ENCODE results near the gene LEAP2.
A peak's percentile ranks its signal among the peaks of the same experiment; 100 is the strongest.

Gene LEAP2

GRCh38 chr5:132873119-132873929 lies at the start of gene LEAP2:
TSS of gene LEAP2 (plus strand) at chr5:132873668. CDS start at chr5:132873695, 27 bp downstream.
- no peak for DNase-seq

GRCh38 chr5:132824426-132824825 lies 49.0 kb upstream of the LEAP2 start:
- no peak for DNase-seq

GRCh38 chr5:132825033-132825833 lies 48.2 kb upstream of the LEAP2 start:
- DNase-seq: no peak

- no peak for DNase-seq
Observed at GRCh38 chr5:132825834-132826391, 47.6 kb upstream of the LEAP2 start.

- no peak for DNase-seq
Observed at GRCh38 chr5:132826424-132827082, 46.9 kb upstream of the LEAP2 start.

GRCh38 chr5:132827943-132828673 lies 45.4 kb upstream of the LEAP2 start:
- no peak for DNase-seq

GRCh38 chr5:132828846-132829494 lies 44.5 kb upstream of the LEAP2 start:
- no peak for DNase-seq

GRCh38 chr5:132829742-132830435 lies 43.6 kb upstream of the LEAP2 start:
- DNase-seq: no peak

- DNase-seq: peak; percentile 34
Observed at GRCh38 chr5:132830436-132831094, 42.9 kb upstream of the LEAP2 start, which contains the start of gene SHROOM1. TSS of gene SHROOM1 (minus strand) at chr5:132830647. CDS start at chr5:132826140, 4,507 bp downstream.

- no peak for DNase-seq
Observed at GRCh38 chr5:132831095-132831860, 42.2 kb upstream of the LEAP2 start.

GRCh38 chr5:132832612-132833011 lies 40.9 kb upstream of the LEAP2 start:
- no peak for DNase-seq

- no peak for DNase-seq
Observed at GRCh38 chr5:132834057-132834456, 39.4 kb upstream of the LEAP2 start.

- DNase-seq: no peak
Observed at GRCh38 chr5:132836852-132837251, 36.6 kb upstream of the LEAP2 start.

GRCh38 chr5:132837868-132838267 lies 35.6 kb upstream of the LEAP2 start:
- DNase-seq: no peak

GRCh38 chr5:132838516-132839282 lies 34.8 kb upstream of the LEAP2 start:
- no peak for DNase-seq

- no peak for DNase-seq
Observed at GRCh38 chr5:132839426-132840301, 33.8 kb upstream of the LEAP2 start.

GRCh38 chr5:132840313-132840712 lies 33.2 kb upstream of the LEAP2 start:
- no peak for DNase-seq

GRCh38 chr5:132840896-132841295 lies 32.6 kb upstream of the LEAP2 start:
- no peak for DNase-seq

All from GOT3 (cell line).